Measurements from ENCODE around the gene UGT1A9. TPM values are rescaled to one million over a fixed set of nuclear protein-coding genes. Genes with fewer than 3 reads are reported as not detected.

The UGT1A9 gene
- total RNA-seq, 1 experiment from 2014 or later, result not detected

DNA sequence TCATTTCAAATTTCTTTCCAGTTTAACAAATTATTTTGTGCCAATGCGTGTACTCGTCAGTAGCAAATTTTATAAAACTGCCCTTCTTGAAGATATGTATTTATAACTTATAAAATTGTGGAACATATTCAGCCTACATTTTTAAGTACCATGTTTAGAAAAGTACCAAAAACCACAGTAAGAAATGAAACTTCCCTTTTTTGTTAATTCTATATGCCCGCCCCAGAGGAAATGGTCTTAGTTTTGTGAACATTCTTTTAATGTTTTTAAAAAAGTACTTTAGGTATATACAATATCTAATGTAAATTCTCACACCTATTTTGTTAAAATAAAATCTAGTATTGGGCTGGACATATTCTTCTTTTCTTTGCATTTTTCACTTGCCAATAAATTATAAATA, 1.2 kb downstream of the UGT1A9 start:
- no peaks in the 10 kb centered on the region for H3K23me2 ChIP-seq (ENCODE audit: insufficient read length, low read depth, low read length, poor library complexity, severe bottlenecking)
- H3K4me1 Mint-ChIP-seq, result peaks cover 2 to 5% of the 10 kb centered on the region in 2 experiments; a peak in 3 of 4 replicates
- no peak overlapping the region for H3K4ac ChIP-seq (ENCODE audit: low read depth, low read length)
- H2BK120ac ChIP-seq (ENCODE audit: low read depth, low read length, poor library complexity, severe bottlenecking), result no peak overlapping the region
- TF ChIP-seq, protein P1, sequence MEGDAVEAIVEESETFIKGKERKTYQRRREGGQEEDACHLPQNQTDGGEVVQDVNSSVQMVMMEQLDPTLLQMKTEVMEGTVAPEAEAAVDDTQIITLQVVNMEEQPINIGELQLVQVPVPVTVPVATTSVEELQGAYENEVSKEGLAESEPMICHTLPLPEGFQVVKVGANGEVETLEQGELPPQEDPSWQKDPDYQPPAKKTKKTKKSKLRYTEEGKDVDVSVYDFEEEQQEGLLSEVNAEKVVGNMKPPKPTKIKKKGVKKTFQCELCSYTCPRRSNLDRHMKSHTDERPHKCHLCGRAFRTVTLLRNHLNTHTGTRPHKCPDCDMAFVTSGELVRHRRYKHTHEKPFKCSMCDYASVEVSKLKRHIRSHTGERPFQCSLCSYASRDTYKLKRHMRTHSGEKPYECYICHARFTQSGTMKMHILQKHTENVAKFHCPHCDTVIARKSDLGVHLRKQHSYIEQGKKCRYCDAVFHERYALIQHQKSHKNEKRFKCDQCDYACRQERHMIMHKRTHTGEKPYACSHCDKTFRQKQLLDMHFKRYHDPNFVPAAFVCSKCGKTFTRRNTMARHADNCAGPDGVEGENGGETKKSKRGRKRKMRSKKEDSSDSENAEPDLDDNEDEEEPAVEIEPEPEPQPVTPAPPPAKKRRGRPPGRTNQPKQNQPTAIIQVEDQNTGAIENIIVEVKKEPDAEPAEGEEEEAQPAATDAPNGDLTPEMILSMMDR (conservative IDR thresholded peaks at IDR 0.05), result no peak
- H3K18ac ChIP-seq (ENCODE audit: insufficient read length, low read depth, low read length), result no peak overlapping the region
- no peak overlapping the region for H3K56ac ChIP-seq (ENCODE audit: insufficient read length, low read depth, low read length)
- no peak overlapping the region for H3K4me3 Mint-ChIP-seq
- no peak overlapping the region for H2BK15ac ChIP-seq (ENCODE audit: low read depth, low read length)
- peaks cover 11% of the 10 kb centered on the region for H3K27me3 Mint-ChIP-seq (ENCODE audit: low read depth)
- no peak overlapping the region for H2AFZ ChIP-seq (ENCODE audit: low read length)
- no peaks in the 10 kb centered on the region for H4K20me1 ChIP-seq (ENCODE audit: control insufficient read depth, insufficient read depth, insufficient read length)
- H2BK5ac ChIP-seq (ENCODE audit: insufficient read length, low read length), result no peak overlapping the region
- no peak overlapping the region for H2BK20ac ChIP-seq (ENCODE audit: low read depth, low read length, poor library complexity, severe bottlenecking)
- H3K27me3 ChIP-seq (ENCODE audit: insufficient read depth, low read length), result no peaks in the 10 kb centered on the region
- no peak overlapping the region for H3T11ph ChIP-seq (ENCODE audit: low read length)
- H3K4me2 ChIP-seq (ENCODE audit: insufficient read depth, insufficient read length, low read length), result no peak overlapping the region
- no peak overlapping the region for H3K27ac ChIP-seq (ENCODE audit: insufficient read length, low read depth, low read length)
- no peak overlapping the region for H4K8ac ChIP-seq (replicated peaks; ENCODE audit: insufficient read length, low read depth, low read length)
- H3K79me1 ChIP-seq (ENCODE audit: insufficient read depth, low read depth, low read length, poor library complexity, severe bottlenecking), result no peaks in the 10 kb centered on the region
- no peak overlapping the region for H3K23ac ChIP-seq (ENCODE audit: insufficient read length, low read depth, low read length)
- no peak for DNase-seq
- H4K91ac ChIP-seq (ENCODE audit: insufficient read length, low read depth, low read length), result no peak overlapping the region
- no peaks in the 10 kb centered on the region; the same call in 1 of the 2 replicates for H3K4me1 ChIP-seq (ENCODE audit: insufficient read depth, low read length)
- no peak overlapping the region for H4K5ac ChIP-seq (ENCODE audit: insufficient read length, low read depth, low read length)
- no peaks in the 10 kb centered on the region for H3K79me2 ChIP-seq (ENCODE audit: insufficient read depth, low read length)
- no peaks in the 10 kb centered on the region for H3K9me3 ChIP-seq (ENCODE audit: control insufficient read depth, low read depth, low read length)
- H3K27ac Mint-ChIP-seq, result no peak overlapping the region
- no CpG with 5 or more reads among the region's 3 CpGs for whole genome bisulfite sequencing (ENCODE audit: extremely low coverage, insufficient read length, low lambda C conversion rate)
- no peak overlapping the region for H2AK5ac ChIP-seq (ENCODE audit: insufficient read length, low read length)
- no peak overlapping the region for H3K14ac ChIP-seq (ENCODE audit: insufficient read depth, low read length)
- no peaks in the 10 kb centered on the region for H3K36me3 Mint-ChIP-seq (ENCODE audit: insufficient read depth in 1 of 3, low read depth in 3 of 3)
- H3K9me3 Mint-ChIP-seq, result peaks cover 0 to 8% of the 10 kb centered on the region in 2 experiments; a peak in 2 of 5 replicates
- no peak overlapping the region for H3K9ac ChIP-seq (ENCODE audit: extremely low read depth, insufficient read length, low read length)
- no peak overlapping the region for H2BK12ac ChIP-seq (ENCODE audit: insufficient read length, low read depth, low read length)

Measured in H9 (cell line).